Measurements from ENCODE around the gene POLE. TPM values are rescaled to one million over a fixed set of nuclear protein-coding genes. Genes with fewer than 3 reads are reported as not detected.

The POLE gene
- total RNA-seq, 4 donors from 2014 or later: 28.2 to 98.5 (median 30.0) TPM

DNA sequence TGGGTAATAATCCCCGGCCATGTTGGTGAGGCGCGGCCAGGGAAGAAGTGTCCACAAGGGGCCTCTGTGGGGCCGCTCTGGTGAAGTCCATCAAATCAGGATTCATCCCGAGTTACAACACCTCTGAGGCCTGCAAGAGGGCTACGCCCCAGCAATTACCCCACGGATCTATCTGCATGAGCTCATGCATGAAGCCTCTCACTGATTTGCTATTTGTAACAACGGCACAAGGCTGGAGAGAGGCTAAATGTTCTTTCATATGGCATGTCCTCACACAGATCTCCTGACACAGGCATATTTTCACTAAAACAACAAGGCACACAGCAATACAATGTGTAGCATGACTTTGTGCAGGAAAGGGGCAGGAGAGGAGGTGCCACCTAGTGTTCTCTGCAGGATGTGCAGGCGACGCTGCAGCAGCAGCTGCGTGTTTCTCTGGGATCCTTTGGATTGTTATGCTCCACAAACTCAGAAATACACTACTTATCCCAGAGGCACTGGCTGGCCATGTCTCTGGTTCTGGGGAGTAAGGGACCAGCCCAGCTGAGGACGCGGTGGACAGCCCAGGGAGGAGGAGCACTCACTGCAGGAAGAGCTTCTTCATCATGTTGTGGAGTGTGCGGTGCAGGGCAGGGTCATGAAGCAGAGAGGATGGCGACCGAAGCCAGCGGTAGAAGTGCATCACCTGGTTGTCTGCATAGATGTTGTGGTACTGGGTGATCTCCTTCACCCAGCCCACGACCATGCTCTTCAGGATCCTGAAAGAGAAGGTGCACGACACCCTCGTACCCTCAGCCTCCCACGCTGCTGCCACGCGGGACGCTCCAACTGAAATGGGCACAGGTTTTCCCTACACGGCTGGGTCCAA is 48.4 kb downstream of the POLE start:
- no peak for TF ChIP-seq CTCF (IDR thresholded peaks at IDR 0.05; ENCODE audit: low read depth)

DNA sequence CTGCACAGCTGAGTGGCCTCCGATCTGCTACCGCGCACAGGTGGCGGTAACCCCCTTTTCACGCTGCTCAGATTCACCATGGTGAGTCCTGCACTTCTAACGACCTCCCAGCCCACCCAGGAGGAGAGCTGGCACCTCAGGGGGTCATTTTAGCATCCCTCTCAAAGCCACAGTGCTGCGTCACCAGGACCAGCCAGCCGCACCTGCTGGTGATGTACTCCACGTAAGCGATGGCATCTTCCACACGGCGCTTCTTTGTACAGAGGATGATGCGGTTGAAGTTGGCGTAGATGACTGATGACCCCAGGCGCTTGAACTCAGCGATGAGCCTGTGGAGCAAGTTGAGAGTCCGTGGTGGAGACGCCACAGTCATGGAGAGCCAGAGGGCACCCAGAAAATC is 49.3 kb downstream of the POLE start:
- TF ChIP-seq CTCF (IDR thresholded peaks at IDR 0.05; ENCODE audit: low read depth): no peak

DNA sequence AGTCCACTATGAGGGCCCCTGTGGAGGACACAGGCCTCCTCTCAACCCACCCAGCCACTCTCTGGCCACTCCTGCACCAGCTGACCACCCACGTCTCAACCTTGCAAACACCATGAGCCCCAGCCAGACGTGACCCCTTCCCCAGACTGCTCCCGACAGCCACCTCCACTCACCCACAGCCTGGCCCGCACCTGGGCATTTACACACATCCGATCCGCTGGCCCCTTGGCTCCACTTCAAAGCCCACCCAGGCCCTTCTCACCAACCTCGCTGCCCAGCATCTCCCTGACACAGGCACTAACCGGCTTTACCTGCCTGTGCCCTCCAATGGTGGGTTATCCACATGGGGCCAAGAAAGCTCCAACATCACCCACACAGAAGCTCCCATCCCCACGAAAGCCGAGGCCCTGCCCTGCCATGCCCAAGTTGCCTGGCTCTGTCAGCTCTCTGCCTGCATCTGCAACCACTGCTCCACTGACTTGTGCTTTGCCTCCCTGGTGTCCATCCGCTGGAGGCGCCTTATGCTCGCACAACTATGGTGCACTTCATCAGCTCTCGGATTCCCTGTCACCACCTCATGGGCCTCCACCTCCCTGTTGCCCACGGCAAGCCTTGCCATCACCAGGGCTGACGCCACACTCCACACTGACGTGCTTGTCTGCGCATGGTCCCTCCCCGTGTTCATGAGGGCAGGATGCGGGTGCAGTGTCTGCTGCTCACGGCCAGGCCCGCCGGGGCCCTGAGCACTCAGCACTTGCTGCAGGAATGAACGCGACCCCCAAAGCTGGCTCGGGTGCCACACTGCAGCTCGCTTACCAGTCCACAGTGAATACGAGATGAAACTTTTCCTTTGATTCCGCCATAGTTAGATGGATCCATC is 51.8 kb downstream of the POLE start:
- no peak for TF ChIP-seq CTCF (IDR thresholded peaks at IDR 0.05; ENCODE audit: low read depth)

DNA sequence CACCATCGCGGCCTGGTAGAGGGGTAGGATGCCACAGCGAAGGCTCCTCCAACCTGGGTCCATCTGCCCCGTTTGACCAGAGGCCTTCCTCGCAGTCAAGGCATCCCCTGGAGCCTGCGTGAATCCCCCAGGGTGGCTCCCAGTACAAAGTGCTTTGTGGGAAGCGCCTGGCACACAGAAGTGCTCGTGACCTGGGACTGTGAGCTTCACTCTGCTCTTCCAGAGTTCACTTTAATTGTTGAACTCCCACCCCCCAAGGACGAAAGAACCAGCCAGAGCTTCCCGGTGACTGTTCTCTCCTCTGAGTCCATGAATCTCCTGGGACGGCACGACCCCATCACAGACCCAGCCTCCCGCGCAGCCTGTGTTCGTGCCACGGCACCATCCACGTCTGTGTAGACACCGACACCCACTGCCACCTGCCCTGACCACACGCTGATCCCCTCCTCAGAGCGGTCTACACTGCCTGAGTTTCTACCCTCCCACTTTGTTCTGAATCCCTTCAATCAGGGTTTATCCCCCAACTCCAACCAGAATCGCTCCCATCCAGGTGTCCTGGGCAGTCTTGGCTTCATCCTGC is 52.6 kb downstream of the POLE start:
- TF ChIP-seq CTCF (IDR thresholded peaks at IDR 0.05; ENCODE audit: low read depth): no peak

GRCh38 chr12:132633901-132634300 is 53.2 kb downstream of the POLE start:
- TF ChIP-seq CTCF (IDR thresholded peaks at IDR 0.05; ENCODE audit: low read depth): no peak

DNA sequence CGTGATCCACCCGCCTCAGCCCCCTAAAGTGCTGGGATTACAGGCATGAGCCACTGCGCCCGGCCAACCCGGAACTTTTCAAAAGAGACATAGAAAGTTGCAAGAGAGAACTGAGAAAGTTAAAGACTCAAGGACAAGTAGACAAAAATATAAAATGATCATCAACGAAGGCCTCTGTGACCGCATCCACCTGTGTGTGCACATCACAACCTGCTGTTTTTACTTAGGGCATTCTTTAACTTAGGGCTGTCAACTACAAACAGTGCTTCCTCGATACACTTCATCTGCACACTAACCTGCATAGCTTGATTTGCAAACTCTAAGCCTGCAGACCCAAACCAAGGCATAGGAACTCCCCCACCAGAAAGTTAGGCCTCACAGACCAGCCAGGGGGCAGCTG is 53.7 kb downstream of the POLE start:
- TF ChIP-seq CTCF (IDR thresholded peaks at IDR 0.05; ENCODE audit: low read depth): no peak

Data from subcutaneous adipose tissue (tissue), 4 donors.